GM21529 (cell line): ENCODE results near the gene ZNF771.
A peak's percentile ranks its signal among the peaks of the same experiment; 100 is the strongest.
"Not testable (repeated sequence)": the region's sequence is repeated elsewhere in the genome, so short reads cannot be mapped to it uniquely, and the experiment has no call there.

Experiments
- ATAC-seq: cut with Tn5 transposase; IDR thresholded peaks from one replicate; pipeline ENCODE4 v1.9.1; 2021; ENCODE audit not compliant: unreplicated experiment

The ZNF771 gene

GRCh38 chr16:30429678-30430427 lies 22.4 kb downstream of the ZNF771 start, which contains the start of gene DCTPP1:
Gene DCTPP1 (minus strand): TSS chr16:30430030. CDS start chr16:30429980, 50 bp downstream.
- ATAC-seq, result peak; percentile 94

GRCh38 chr16:30430428-30430970 lies 23.1 kb downstream of the ZNF771 start:
- ATAC-seq, result peak; percentile 6

- ATAC-seq, result no peak
Observed at GRCh38 chr16:30434852-30435251, 27.4 kb downstream of the ZNF771 start.

- ATAC-seq, result no peak
Observed at GRCh38 chr16:30437511-30438046, 30.2 kb downstream of the ZNF771 start.

- ATAC-seq, result no peak
Observed at GRCh38 chr16:30438835-30439234, 31.4 kb downstream of the ZNF771 start.

GRCh38 chr16:30439720-30440348 lies 32.4 kb downstream of the ZNF771 start:
- no peak for ATAC-seq

- no peak for ATAC-seq
Observed at GRCh38 chr16:30443631-30444030, 36.2 kb downstream of the ZNF771 start.

DNA sequence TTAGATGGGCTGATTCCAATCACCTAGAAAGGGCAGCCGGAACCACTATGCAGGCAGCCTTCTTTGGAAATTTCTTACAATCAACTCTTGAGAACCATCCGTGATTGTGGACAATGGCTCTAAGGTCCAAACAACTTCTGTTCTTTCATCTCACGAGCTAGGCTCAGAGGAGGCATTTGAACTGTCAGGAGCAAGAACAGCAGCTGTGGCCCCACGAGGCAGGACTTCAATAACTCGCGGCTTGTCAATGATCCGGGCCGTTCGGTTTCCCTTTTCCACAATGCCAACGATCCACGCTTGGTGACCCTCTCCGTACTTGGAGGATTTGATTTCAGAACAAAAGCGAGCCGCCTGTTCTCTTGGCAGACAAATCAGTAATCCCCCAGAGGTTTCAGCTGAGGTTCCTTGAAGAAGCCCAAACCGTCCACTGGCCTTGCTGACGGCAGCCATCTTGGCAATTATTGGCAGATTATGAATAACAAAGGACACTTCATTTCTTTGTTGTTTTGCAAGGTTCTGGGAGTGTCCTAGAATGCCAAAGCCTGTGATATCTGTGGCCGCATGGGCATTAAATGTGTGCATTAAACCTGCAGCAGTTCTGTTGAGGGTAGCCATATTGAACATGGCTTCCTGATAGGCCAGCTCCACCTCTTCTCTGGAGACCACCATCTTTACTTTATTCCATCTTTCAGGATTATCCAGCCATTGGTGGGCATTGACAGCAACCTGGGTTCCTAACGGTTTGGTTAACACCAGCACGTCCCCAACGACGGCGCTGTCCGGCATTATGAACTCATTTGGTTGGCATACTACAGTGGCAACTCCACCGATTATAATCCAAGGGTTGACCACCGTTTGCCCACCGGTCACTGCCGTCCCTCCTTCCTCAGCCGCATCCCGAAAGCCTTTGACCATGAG lies 37.1 kb downstream of the ZNF771 start:
- no peak for ATAC-seq

DNA sequence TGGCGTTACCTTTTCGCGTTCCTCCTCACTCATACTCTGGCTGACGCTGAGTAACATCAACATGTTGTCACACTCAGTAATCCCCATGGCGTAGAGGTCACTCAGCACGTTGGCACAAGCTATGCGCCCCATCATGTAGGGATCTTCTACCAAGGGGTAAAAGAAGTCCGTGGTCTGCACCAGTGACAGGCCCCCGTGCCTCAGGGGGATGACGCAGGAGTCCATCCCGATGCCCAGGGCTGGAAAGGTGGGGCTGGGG lies 37.7 kb downstream of the ZNF771 start:
- peak; percentile 27 for ATAC-seq

DNA sequence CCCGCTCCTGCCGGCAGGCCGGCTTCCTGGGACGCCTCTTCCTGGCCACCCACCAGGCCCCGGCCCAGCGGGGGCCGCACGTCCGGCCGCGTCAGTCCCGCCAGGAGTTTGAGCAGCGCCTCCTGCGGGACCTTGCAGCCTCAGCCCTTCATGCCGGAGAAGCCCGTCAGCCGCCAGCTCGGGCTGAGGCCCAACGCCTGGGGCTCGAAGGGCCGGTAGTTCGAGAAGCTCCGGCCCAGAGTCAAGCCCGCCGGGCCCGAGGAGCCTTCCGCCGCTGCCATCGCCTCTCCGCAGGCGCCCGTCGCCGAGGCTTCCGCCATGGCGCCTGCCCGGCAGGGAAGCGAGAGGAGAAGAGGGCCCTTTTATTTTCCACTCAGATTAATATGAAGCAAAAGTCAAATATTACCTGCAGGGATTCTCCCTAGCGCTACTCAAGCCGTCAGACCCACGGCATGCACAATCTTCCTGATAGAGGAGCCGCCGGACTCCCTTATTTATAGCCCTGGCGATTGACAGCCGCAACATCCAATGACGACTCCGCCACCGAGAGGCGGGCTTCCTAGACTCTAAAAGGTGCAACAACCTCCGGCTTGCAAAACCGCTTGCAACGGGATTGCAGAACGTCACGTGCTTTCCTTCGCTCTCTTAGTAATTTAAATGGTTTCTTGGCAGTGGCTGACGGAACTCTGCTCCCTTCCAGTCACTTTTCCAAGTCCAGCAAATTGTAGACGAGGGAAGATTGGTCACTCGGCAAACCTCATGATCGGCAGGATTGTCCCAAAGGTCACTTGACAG lies 38.2 kb downstream of the ZNF771 start, which contains the start of gene SEPHS2:
SEPHS2 (minus strand) TSS at position 467 of the 795 bp plus-strand sequence; CDS start at position 320, 147 bp downstream.
- peak; percentile 85 for ATAC-seq

DNA sequence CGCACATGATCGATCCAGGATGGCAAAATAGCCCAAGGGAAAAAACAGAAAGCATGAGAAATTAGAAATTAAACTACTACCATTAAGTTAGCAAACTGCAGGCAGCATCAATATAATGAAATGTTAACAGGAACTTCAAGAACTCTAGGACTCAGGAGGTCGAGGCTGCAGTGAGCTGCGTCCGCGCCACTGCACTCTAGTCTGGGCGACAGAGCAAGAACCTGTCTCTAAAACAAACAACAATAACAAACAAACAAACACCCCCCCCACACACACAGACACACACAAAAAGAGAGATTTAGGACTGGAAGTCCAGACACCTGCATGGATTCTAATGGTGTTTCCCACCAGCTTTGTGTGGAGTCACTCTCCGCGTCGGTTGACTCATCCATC lies 38.8 kb downstream of the ZNF771 start:
- no peak for ATAC-seq

GRCh38 chr16:30447512-30448226 lies 40.3 kb downstream of the ZNF771 start:
- no peak for ATAC-seq

DNA sequence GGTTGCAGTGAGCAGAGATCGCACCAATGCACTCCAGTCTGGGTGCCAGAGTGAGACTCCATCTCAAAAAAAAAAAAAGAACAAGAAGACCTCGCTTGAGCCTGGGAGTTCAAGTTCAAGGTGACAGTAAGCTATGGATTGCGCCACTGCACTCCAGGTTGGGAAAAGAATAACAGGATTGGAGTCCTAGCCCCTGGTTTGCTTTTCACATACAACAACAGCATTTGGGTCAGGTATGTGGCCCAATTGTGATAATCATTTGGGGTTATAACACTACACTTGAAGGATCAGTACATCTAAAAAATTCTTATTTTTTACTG lies 41.7 kb downstream of the ZNF771 start:
- ATAC-seq, result no peak

GRCh38 chr16:30452709-30453580 lies 45.5 kb downstream of the ZNF771 start:
- not testable (repeated sequence) for ATAC-seq

DNA sequence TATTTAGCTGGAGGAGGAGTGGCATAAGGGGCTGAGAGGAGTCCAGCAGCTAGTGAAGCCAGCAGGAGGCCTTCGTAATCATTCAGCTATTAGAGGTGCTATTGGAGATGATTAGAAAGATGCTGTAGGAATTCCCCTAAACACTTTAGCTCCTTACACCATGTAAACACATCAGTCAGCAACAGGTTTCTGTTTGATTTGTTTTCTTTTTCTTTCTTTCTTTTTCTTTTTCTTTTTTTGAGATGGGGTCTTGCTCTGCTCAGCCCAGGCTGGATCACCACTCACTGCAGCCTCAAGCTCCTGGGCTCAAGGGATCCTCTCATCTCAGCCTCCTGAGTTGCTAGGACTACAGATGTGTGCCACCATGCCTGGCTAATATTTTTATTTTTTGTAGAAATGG lies 48.9 kb downstream of the ZNF771 start:
- ATAC-seq, result no peak

GRCh38 chr16:30457256-30457655 lies 49.9 kb downstream of the ZNF771 start:
- no peak for ATAC-seq

- ATAC-seq, result no peak
Observed at GRCh38 chr16:30457743-30458560, 50.5 kb downstream of the ZNF771 start.
